ENCODE measurements around the gene MAP2K5.

MAP2K5 gene

GRCh38 chr15:67560320-67560719, 17.8 kb downstream of the MAP2K5 start:
- DNase-seq = no peak

- DNase-seq = no peak
Measured at GRCh38 chr15:67563092-67563491, 20.6 kb downstream of the MAP2K5 start.

GRCh38 chr15:67564021-67564967, 21.8 kb downstream of the MAP2K5 start:
- peak; percentile 23 for DNase-seq

- peak; percentile 10 for DNase-seq
Measured at GRCh38 chr15:67564968-67565345, 22.5 kb downstream of the MAP2K5 start.

- DNase-seq = no peak
Measured at GRCh38 chr15:67569668-67570067, 27.2 kb downstream of the MAP2K5 start.

GRCh38 chr15:67570875-67571647, 28.6 kb downstream of the MAP2K5 start:
- DNase-seq = no peak

- no peak for DNase-seq
Measured at GRCh38 chr15:67571648-67572415, 29.3 kb downstream of the MAP2K5 start.

- DNase-seq = no peak
Measured at GRCh38 chr15:67573194-67573593, 30.7 kb downstream of the MAP2K5 start.

- no peak for DNase-seq
Measured at GRCh38 chr15:67575039-67575502, 32.6 kb downstream of the MAP2K5 start.

- no peak for DNase-seq
Measured at GRCh38 chr15:67578020-67578600, 35.6 kb downstream of the MAP2K5 start.

GRCh38 chr15:67579164-67579563, 36.7 kb downstream of the MAP2K5 start:
- no peak for DNase-seq

GRCh38 chr15:67579967-67580366, 37.5 kb downstream of the MAP2K5 start:
- no peak for DNase-seq

GRCh38 chr15:67584157-67584556, 41.7 kb downstream of the MAP2K5 start:
- no peak for DNase-seq

- DNase-seq = no peak
Measured at GRCh38 chr15:67585681-67586080, 43.2 kb downstream of the MAP2K5 start.

- no peak for DNase-seq
Measured at GRCh38 chr15:67587331-67587730, 44.8 kb downstream of the MAP2K5 start.

GRCh38 chr15:67587754-67588153, 45.3 kb downstream of the MAP2K5 start:
- DNase-seq = no peak

- DNase-seq = no peak
Measured at GRCh38 chr15:67590191-67590590, 47.7 kb downstream of the MAP2K5 start.

GRCh38 chr15:67592245-67592644, 49.7 kb downstream of the MAP2K5 start:
- DNase-seq = no peak

GRCh38 chr15:67593562-67593961, 51.1 kb downstream of the MAP2K5 start:
- no peak for DNase-seq

GRCh38 chr15:67594770-67595169, 52.3 kb downstream of the MAP2K5 start:
- no peak for DNase-seq

GRCh38 chr15:67595572-67595971, 53.1 kb downstream of the MAP2K5 start:
- no peak for DNase-seq

- DNase-seq = no peak
Measured at GRCh38 chr15:67601073-67601472, 58.6 kb downstream of the MAP2K5 start.

GRCh38 chr15:67603063-67603462, 60.6 kb downstream of the MAP2K5 start:
- DNase-seq = no peak

All from activated CD4-positive, alpha-beta T cell treated with anti-CD3 and anti-CD28 coated beads, Interleukin-10, Interleukin-2, amounts not matched to agents 100 ng/mL and 50 ng/mL, durations not matched to agents 16 hours and 8 hours (primary cell).